Measurements from ENCODE around the gene TP63. TPM values are rescaled to one million over a fixed set of nuclear protein-coding genes. Genes with fewer than 3 reads are reported as not detected.
"Not testable (repeated sequence)": the region's sequence is repeated elsewhere in the genome, so short reads cannot be mapped to it uniquely, and the experiment has no call there.

The TP63 gene
- polyA plus RNA-seq, 3 donors = 1.5 to 2.0 (median 2.0) TPM

DNA sequence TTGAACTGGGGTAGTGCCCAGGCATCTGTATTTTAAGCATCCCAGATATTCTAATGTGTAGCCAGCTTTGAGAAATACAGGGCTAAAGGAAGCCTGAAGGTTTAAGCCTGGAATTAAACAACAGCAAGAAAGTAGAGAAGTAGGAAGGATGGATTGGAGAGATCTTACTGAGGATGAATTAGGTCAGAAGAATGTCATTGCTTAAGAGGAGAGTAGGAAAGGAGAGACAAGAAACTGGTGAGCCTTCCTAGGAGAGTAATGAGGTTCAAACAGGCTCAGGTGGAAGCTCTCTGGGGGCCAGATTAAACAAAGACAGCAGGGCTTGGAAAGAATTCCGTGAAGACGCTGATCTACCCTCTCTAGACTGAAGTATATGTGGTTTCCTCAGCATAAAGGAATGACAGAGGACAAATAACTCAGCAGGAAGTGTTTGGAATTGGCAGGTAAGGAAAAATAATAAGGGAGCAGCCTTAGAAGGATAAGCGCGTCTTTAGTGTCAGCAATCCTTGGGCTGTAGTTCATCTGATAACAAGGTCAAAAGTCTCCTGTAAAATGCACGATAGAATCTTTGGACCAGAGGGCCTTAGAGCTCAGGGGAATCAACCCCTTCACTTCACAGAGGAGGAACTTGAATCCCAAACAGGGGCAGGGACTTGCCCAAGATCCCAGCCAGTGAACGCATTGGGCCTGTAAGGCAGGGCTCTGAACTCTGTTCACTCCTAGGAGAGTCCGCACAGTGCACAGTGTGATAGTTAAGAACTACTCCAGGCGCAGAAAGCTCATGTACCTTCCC lies 90.9 kb downstream of the TP63 start:
- no peak for DNase-seq

DNA sequence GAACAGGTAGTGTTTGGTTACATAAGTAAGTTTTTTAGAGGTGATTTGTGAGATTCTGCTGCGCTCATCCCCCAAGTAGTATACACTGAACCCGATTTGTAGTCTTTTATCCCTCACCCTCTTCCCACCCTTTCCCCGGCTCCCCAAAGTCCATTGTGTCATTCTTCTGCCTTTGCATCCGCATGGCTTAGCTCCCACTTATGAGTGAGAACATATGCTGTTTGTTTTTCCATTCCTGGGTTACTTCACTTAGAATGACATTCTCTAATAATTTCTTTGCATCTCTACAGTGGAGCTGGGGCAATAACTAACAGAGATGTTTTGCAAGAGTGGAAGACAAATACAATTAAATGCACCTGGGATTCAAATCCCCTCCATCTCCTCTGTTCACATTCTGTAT lies 93.2 kb downstream of the TP63 start:
- no peak for DNase-seq

DNA sequence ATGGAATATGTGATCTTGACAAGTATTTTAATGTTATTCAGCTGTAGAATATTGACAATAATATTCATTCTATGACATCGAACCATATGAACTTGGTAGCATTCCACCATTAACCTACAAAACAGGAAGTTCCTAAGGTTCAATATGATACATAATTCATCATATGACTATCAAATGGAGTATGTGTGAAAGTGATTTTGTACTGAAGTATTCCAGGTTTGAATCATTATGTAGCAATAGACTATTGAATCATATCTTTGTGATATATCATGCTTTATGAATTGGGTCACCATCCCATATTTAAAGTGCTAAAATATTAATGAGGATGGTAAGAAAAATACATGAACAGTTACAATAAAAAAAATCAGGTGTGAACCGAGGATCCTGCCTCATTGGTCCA lies 95.1 kb downstream of the TP63 start:
- no peak for DNase-seq

DNA sequence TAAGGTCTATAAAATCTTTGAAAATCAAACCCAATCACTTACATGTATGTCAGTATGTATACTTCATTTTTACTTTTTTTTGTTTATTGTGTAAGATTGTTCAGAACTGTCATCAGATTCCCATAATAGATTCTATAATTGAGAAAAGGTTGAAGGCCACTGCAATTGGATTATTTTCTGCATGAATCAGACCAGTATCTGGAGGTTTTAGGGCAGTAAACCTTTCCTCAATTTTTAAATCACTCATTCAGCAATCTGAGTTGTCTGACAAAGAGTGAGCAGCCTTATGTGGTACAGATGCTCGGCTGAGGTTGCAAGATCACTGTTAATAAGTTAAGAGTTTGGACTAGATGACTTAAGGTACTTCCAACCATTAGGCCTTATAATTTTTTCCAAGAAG lies 96.0 kb downstream of the TP63 start:
- no peak for DNase-seq

DNA sequence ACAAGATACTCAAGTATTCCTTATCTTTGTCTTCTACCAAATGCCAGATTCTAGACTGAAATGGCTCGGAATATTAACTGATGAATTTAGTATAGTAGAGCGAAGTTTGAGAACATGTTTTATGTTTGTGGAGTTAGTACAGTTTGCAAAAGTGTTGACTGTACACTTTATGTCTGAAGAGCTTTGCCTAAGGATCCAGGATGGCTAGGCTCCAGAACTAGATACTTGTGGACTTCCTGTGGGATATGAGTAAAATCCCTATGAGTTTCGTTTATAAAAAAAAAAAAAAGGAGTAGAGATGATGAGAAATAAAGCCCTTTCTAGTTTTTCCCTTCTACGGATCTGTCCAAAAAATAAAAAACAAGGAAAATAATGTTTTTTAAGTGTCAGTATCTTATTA lies 96.7 kb downstream of the TP63 start:
- DNase-seq = no peak

DNA sequence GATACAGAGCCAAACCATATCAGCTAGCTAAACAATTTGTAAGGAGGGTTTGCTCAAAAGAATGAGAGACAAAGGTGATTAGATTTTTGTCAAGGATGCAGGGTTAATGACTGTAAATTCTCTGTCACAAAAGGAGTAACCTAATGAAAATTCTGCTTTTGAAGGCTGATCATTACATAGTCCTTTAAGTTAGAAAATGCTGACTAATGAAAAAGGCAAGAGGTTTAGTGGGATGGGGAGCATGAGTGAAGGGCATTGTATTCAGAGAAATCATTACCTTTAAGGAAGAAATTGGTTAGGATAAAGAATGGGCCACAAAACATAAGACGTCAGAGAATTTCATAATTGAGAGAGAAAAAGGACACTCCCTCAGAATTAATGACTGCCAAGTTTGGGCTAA lies 97.7 kb downstream of the TP63 start:
- no peak for DNase-seq

DNA sequence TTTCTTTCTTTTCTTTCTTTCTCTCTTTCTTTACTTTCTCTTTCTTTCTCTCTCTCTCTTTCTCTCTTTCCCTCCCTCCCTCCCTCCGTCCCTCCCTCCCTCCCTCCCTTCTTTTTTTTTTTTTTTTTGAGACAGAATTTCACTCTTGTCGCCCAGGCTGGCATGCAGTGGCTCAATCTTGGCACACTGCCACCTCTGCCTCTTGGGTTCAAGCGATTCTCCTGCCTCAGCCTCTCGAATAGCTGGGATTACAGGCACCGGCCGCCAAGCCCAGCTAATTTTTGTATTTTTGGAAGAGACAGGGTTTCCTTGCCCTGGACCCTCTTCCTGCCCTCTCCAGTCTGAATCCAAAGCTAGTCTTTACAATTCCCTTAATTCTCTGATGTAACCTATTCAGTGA lies 102.9 kb downstream of the TP63 start:
- DNase-seq = no peak

DNA sequence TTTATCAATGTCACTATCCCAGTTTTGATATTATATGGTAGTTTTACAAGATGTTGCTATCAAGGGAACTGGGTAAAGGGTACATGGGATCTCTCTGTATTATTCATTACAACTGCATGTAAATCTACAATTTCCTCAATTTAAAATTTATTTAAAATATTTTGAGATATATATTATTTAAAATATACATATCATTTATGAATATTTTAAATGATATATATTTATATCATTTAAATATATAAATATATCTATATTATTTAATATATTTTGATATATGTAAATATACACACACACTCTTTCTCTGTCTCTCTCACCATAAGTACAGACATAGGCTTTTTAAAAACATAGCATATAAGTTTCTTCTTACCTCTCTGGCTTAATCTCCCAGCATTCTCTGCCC lies 104.7 kb downstream of the TP63 start:
- DNase-seq = no peak

DNA sequence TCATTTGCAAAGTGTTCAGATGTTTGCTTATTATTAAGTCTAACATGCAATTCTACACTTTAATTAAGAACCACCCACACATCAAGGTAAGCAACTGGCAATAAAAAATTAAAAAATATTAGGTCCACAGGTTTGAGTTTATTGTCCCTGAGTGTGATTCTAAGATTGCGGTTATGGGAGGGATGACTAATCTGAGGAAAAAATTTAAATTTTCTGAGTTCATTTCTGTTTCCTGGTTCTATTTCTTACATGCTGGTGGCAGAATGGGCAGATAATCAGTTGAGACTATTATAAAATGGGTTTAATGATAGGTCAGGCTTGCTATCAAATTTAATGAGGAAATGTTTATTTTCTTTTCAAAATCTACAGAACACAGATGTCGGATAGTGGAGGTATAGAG lies 105.9 kb downstream of the TP63 start:
- DNase-seq = no peak

DNA sequence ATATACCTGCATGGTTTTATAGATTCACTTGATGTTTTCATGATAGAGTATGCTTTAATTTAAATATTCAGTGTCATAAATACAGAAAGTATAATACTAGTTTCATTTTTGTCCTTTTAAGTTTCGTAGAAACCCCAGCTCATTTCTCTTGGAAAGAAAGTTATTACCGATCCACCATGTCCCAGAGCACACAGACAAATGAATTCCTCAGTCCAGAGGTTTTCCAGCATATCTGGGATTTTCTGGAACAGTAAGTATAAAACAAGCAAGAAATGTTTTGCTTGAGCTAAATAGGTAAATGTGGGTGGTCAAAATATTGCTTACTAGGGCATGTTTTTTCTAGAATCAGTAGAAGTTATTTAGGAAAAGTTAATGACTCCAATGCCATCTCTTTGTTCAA lies 106.4 kb downstream of the TP63 start:
- no peak for DNase-seq

DNA sequence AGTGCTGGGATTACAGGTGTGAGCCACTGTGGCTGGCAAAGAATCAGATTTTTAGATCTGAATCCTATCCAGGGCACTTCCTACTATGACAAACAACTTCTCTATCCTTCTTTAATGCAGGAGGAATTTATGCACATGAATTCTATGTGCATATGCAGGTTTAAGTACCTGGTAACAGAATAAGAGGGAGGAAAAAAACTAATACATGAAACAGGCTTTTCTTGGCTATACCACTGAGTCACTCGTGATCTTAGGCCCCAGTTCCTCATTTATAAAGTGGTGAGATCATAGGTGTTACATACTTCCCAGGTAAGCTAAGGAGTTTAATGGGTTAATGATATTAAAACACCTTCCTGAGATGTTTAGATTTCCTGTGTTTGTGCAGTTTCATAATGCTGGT lies 108.2 kb downstream of the TP63 start:
- DNase-seq = no peak

DNA sequence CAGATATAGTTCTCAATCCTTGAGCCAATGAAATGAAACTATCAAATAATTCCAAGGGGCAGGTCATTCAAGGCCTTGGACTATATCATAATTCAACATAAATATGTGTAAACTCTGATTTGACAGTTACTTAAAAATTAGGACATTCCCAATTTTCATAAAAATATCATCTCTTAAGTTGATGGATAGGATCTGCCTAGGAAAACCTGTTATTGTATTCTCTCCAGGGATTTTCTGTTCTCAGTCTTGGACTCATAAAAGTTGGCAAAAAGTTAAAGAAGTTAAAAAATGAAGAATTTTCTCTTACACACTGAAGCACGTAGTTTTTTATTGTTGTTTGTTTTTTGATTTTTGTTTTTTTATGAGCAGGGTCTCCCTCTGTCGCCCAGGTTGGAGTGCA lies 109.0 kb downstream of the TP63 start:
- no peak for DNase-seq

DNA sequence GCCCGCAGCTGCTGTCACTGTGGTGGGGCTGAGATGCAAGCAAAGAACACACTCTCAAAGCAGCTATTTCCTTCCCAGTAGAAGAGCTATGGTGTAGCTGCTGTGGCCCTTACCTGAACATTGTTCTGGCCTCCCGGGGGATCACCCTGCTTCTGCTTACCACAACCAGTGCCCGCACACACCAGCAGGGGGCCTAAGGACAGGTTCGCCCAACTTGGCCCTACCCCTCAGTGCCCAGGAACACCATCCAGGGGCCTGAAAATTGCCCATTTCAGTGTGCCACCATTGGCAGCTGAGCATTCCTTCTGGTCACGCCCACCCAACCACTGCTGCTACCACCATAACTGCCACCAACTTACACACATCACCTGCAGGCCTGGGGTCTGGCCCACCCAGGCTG lies 113.0 kb downstream of the TP63 start:
- DNase-seq = no peak

DNA sequence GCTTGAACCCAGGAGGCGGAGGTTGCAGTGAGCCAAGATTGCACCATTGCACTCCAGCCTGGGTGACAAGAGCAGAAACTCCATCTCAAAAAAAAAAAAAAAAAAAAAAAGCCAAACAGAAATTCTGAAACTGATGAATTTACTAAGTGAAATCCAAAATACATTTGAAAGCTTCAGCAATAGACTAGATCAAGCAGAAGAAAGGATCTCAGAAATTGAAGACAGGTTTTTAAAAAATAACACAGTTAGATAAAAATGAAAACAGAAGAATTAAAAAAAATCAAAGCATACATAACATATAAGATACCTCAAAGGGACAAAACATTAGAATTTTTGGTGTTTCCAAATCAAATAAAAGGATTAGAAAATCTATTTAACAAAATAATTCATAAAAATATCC lies 114.4 kb downstream of the TP63 start:
- no peak for DNase-seq

DNA sequence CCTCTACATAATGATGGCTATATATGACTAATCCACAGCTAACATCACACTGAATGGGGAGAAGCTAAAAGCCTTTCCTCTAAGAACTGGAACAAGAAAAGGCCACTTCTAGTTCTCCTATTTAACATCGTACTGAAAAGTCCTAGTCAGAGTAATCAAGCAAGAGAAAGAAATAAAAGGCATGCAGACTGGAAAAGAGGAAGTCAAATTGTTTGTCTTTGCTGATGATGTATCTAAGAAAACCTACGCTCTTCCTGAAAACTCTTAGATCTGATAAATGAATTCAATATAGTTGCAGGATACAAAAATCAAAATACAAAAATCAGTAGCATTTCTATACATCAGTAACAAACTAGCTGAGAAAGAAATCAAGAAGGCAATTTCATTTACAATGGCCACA lies 116.9 kb downstream of the TP63 start:
- DNase-seq = no peak

DNA sequence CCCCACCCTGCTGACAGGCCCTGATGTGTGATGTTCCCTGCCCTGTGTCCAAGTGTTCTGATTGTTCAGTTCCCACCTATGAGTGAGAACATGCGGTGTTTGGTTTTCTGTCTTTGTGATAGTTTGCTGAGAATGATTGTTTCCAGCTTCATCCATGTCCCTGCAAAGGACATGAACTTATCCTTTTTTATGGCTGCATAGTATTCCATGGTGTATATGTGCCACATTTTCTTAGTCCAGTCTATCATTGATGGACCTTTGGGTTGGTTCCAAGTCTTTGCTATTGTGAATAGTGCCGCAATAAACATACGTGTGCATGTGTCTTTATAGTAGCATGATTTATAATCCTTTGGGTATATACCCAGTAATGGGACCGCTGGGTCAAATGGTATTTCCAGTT lies 119.8 kb downstream of the TP63 start:
- not testable (repeated sequence) for DNase-seq

DNA sequence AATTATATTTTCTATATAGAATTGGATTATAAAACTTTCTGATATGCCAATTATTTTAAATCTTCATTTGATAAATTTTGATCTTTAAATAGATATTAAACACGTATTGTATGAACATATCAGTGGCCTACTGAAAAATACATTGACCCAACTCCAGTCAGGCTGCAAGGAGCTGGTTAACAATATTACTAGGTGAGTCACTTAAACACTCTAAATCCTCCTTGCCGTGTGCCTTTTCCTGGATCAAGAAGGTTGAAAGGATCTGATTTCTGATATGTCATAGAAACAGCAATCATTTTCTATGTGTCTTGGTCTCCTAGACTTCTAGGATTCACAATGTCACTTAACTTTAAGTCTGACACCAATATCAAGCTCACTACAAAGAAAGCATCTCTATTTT lies 123.2 kb downstream of the TP63 start:
- DNase-seq = no peak

DNA sequence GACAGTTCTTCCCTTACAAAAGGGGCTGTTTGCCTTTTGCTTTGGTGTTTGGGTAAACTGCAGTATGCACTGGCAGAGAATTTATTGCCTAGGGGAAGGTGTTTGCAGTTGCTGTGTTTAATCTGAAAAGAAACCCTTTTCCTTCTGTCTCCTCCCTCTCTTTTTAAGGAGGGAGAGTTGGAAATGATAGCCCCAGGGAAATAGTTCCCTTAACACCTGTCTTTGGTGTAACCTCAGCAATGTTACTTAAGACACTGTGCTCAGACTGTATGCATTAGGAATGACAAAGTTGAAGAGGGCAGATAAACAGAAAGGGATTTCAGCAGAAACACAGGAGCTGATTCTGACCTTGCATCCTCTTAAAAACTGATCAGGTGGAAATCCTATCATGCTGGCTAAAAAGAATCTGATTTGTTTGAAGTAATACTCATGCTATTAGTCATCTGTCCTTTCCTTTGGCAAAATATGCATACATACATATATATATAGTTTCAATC lies 125.4 kb downstream of the TP63 start:
- DNase-seq = no peak

DNA sequence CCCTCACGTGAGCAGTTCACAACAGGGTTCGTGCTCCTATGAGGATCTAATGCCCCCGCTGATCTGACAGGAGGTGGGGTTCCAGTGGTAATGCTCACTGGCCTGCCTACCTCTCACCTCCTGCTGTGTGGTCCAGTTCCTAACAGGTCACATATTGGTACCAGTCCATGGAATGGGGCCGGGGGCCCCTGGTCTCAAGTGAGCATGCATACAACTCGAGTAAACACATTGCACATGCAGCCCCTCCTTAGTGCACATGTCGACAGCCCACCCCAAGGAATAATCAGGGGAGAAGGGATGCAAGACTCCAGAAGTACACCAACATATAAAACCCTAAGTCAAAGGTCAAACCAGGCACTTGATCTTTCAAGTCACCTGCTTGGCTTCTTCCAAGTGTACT lies 127.0 kb downstream of the TP63 start:
- DNase-seq = no peak

DNA sequence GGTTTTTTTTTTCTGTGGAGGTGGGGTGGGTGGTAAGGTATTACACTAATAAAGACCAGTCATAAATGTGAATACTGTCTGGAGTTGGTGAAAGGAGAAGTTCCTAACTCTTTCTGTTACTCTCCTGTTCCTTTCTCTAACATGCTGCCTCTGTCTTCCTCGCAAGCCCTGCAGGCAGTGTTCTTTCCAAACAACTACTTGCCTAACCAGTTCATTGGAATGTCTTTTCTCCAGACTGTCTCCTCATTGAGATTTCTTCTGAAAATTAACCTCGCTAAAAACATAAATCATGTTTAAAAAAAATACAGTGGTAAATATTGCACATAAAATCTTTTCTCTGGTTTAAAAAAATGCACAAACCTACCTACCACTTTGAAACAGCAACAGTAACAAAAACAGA lies 135.2 kb downstream of the TP63 start:
- DNase-seq = no peak

DNA sequence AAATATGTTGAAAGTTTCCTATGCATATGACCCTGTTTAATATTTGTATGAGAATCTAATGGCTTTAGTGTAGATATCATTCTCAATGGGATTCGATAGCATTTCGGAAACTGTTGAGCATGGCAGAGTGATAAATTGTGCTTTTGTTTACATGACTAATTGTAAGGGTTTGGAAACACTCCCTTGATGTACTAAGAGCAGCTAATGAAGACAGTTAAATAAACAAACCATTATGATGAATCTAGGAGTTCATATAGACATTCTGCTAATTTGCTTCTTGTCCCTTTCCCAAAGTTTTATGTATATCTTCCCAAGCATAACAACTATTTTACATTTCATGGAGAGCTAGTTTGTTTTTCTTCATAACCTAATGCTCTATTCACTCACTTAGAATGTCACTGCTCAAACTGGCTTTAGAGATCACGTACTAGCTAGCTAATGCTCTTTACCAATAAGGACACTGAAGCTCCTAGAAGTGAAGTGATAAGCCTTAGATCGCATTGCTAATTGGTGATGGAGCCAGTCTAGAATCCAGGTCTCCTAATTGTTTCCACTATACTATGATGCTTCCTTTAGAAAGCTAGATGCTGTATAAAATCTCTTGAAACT lies 140.8 kb downstream of the TP63 start:
- no peak for DNase-seq

DNA sequence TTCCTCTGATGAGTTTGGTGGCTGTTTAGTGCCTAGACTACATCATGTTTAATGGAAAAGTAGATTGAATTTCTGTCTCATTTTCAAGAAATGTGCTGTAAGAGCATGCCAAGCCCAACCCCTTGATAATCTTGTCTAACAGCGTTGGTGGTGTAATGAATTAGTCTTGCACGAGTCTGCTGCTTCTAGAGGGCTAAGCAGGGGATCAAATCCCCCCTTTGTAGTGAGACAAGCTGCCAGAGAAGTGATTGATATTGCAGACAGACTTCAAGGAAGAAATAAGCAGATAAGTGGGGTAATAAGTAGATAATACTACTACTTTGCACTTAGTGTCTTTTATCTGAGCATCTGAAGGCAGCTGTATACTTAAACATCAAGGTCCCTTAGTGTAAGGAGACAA lies 141.4 kb downstream of the TP63 start:
- DNase-seq = no peak

DNA sequence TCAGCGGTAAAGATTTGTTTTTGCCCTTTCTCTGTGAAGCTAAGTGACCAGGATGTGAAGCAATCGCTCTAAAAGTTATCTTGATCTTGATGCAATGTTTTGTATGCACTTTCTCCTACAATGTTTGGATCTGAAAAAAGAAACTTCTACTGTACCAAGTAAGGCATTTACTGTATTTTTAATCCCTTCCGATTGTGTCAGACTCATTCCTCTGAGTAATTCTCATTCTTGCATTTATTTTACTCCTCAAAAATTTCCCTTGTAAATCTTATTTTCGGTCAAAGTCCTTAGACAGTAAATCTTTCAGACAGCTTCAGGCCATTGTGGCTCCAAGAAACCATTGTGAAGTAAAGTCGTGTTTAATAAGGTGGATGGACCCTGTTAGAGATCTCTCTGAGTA lies 141.9 kb downstream of the TP63 start:
- no peak for DNase-seq

Data from renal pelvis (tissue), 4 donors.